CD4-positive, alpha-beta T cell (primary cell): ENCODE measurements around the gene PRKN. TPM values are rescaled to one million over a fixed set of nuclear protein-coding genes. Genes with fewer than 3 reads are reported as not detected.
"Not testable (repeated sequence)": the region's sequence is repeated elsewhere in the genome, so short reads cannot be mapped to it uniquely, and the experiment has no call there.

Source experiments
- ATAC-seq: fragments of 200-7000 bp; cut with Tn5 transposase; one replicate; pipeline ENCODE4 v1.10.0; 2022; ENCODE audit warnings: mild to moderate bottlenecking; ENCODE audit not compliant: poor library complexity
- CTCF ChIA-PET: fragments of 350-600 bp; sonication (Branson Sonifier 250); formaldehyde crosslinking; loops from one replicate; lab custom pipeline; 2021; ENCODE audit warnings: antibody characterized with exemption, inconsistent platforms; lab: Charles Lee
- POLR2A ChIA-PET: fragments of 350-600 bp; sonication (Branson Sonifier 250); formaldehyde crosslinking; loops from one replicate; lab custom pipeline; 2021; ENCODE audit warnings: antibody characterized with exemption, inconsistent platforms; lab: Charles Lee
- DNase-seq, 14 experiments: peaks; one replicate each; pipeline ENCODE4 v3.0.0-alpha.2; 2013 to 2020; ENCODE audit warnings: mixed read lengths in 2 of 14
- H3K27ac ChIP-seq, 2 donors: one replicate each; pipeline versions ENCODE4 v1.5.1 to v1.7.0; 2013; ENCODE audit warnings: low read length in 2 of 2, low read depth in 1 of 2, mild to moderate bottlenecking in 1 of 2
- H3K27me3 ChIP-seq, 2 experiments: 1 replicate in 1 of 2; 2 replicates in 1 of 2; pipeline versions ENCODE4 v1.6.1 to v1.7.0; 2013; ENCODE audit warnings: low read length in 2 of 2, control low read depth in 1 of 2, mild to moderate bottlenecking in 1 of 2, moderate library complexity in 1 of 2; ENCODE audit not compliant: insufficient read depth in 2 of 2, control insufficient read depth in 1 of 2
- H3K36me3 ChIP-seq: one replicate; pipeline ENCODE4 v1.6.1; 2013; ENCODE audit warnings: low read length, control low read depth; ENCODE audit not compliant: insufficient read depth
- H3K4me1 ChIP-seq: one replicate; pipeline ENCODE4 v1.6.1; 2013; ENCODE audit warnings: low read length, control low read depth; ENCODE audit not compliant: insufficient read depth
- H3K4me3 ChIP-seq: one replicate; pipeline ENCODE4 v1.5.1; 2013; ENCODE audit warnings: mild to moderate bottlenecking, low read length, moderate library complexity
- H3K9me3 ChIP-seq, 2 experiments: 1 replicate in 1 of 2; 2 replicates in 1 of 2; pipeline versions ENCODE4 v1.6.1 to v1.7.0; 2013; ENCODE audit warnings: low read length in 2 of 2, mild to moderate bottlenecking in 2 of 2, control low read depth in 1 of 2, moderate library complexity in 1 of 2; ENCODE audit not compliant: control insufficient read depth in 1 of 2, insufficient read depth in 1 of 2
- H3K27ac Mint-ChIP-seq: one replicate; pipeline ENCODE4 v1.8.0; 2020; ENCODE audit warnings: mixed read lengths
- H3K27me3 Mint-ChIP-seq: one replicate; pipeline ENCODE4 v1.8.0; 2021; ENCODE audit warnings: mixed read lengths
- H3K36me3 Mint-ChIP-seq: one replicate; pipeline ENCODE4 v1.8.0; 2021; ENCODE audit warnings: low read depth, mixed read lengths
- H3K4me1 Mint-ChIP-seq: one replicate; pipeline ENCODE4 v1.8.0; 2021; ENCODE audit warnings: low read depth, mixed read lengths
- H3K4me3 Mint-ChIP-seq: one replicate; pipeline ENCODE4 v1.8.0; 2020; ENCODE audit warnings: mild to moderate bottlenecking, mixed read lengths
- H3K9me3 Mint-ChIP-seq: one replicate; pipeline ENCODE4 v1.8.0; 2020; ENCODE audit warnings: mixed read lengths
- CTCF ChIP-seq: fragments of 200-600 bp; IDR thresholded peaks from one replicate; pipeline ENCODE4 v1.8.0; 2022; ENCODE audit warnings: antibody characterized with exemption, mild to moderate bottlenecking
- intact Hi-C, 2 experiments: fragments of 100-400 bp; cut with DNase I in 1 of 2; cut with micrococcal nuclease in 1 of 2; formaldehyde crosslinking; loops; one replicate each; pipeline versions ENCODE4 v1.15.1 to v1.9.0; 2023 to 2025; cut with DNase I, micrococcal nuclease
- total RNA-seq, 174 experiments: library from RNA in 2 of 174; stranded (reverse) in 2 of 174; gene quantifications; one replicate each; pipeline ENCODE4 v1.2.3 and lab custom pipeline; 2021 to 2026

Gene PRKN
- total RNA-seq, 2 experiments from 2014 or later: 5.2 to 5.4 TPM

- ATAC-seq: no peak
- Mint-ChIP-seq H3K27me3 (no peaks in the 10 kb centered on the region), H3K4me3 (no peak overlapping the region), H3K4me1 (no peaks in the 10 kb centered on the region), H3K27ac (no peak overlapping the region), H3K36me3 (no peaks in the 10 kb centered on the region), H3K9me3 (no peaks in the 10 kb centered on the region)
- intact Hi-C loops: no loop called here
- POLR2A ChIA-PET: no interaction called here
- H3K4me3 ChIP-seq: no peak overlapping the region
- H3K36me3 ChIP-seq: no peaks in the 10 kb centered on the region
- H3K4me1 ChIP-seq: no peaks in the 10 kb centered on the region
- no peaks in the 10 kb centered on the region for H3K9me3 ChIP-seq
- TF ChIP-seq CTCF: no peak
- CTCF ChIA-PET: no interaction called here
- no peak overlapping the region for H3K27ac ChIP-seq
- no peaks in the 10 kb centered on the region for H3K27me3 ChIP-seq
- no peak for DNase-seq
These were observed 837.3 kb downstream of the PRKN start for GRCh38 chr6:161890133-161890831.

GRCh38 chr6:161889324-161889723, 838.2 kb downstream of the PRKN start:
- Histone ChIP-seq H3K9me3 (no peaks in the 10 kb centered on the region), H3K27ac (no peak overlapping the region), H3K4me1 (no peaks in the 10 kb centered on the region), H3K4me3 (no peak overlapping the region), H3K36me3 (no peaks in the 10 kb centered on the region), H3K27me3 (no peaks in the 10 kb centered on the region)
- no peak for TF ChIP-seq CTCF
- Mint-ChIP-seq H3K4me1 (no peaks in the 10 kb centered on the region), H3K4me3 (no peak overlapping the region), H3K27ac (no peak overlapping the region), H3K9me3 (no peaks in the 10 kb centered on the region), H3K36me3 (no peaks in the 10 kb centered on the region), H3K27me3 (no peaks in the 10 kb centered on the region)
- ChIA-PET CTCF (no interaction called here), POLR2A (no interaction called here)
- DNase-seq (no peak), ATAC-seq (no peak)
- intact Hi-C loops: no loop called here

- ATAC-seq, POLR2A ChIA-PET, DNase-seq, H3K36me3 Mint-ChIP-seq, H3K9me3 ChIP-seq, H3K27me3 Mint-ChIP-seq, intact Hi-C loops, H3K9me3 Mint-ChIP-seq, H3K36me3 ChIP-seq, H3K27ac ChIP-seq, H3K4me1 Mint-ChIP-seq, H3K4me3 Mint-ChIP-seq, H3K4me3 ChIP-seq, H3K4me1 ChIP-seq, CTCF ChIA-PET, H3K27me3 ChIP-seq, H3K27ac Mint-ChIP-seq: not testable (repeated sequence)
These were observed 841.0 kb downstream of the PRKN start for GRCh38 chr6:161886545-161886944.

- CTCF ChIA-PET: no interaction called here
- no peak overlapping the region for H3K4me3 ChIP-seq
- ATAC-seq: no peak
- DNase-seq: no peak
- H3K4me3 Mint-ChIP-seq: no peak overlapping the region
- no peaks in the 10 kb centered on the region for H3K4me1 ChIP-seq
- POLR2A ChIA-PET: no interaction called here
- no peaks in the 10 kb centered on the region for H3K36me3 ChIP-seq
- no peak overlapping the region for H3K27ac ChIP-seq
- no peak overlapping the region for H3K27ac Mint-ChIP-seq
- H3K36me3 Mint-ChIP-seq: no peaks in the 10 kb centered on the region
- no peak for TF ChIP-seq CTCF
- no peaks in the 10 kb centered on the region for H3K4me1 Mint-ChIP-seq
- intact Hi-C loops: no loop called here
- no peaks in the 10 kb centered on the region for H3K9me3 Mint-ChIP-seq
- H3K27me3 Mint-ChIP-seq: no peaks in the 10 kb centered on the region
- no peaks in the 10 kb centered on the region for H3K27me3 ChIP-seq
- H3K9me3 ChIP-seq: peaks cover 0 to 8% of the 10 kb centered on the region in 2 experiments
These were observed 842.8 kb downstream of the PRKN start for GRCh38 chr6:161884782-161885181.
